Measurements from ENCODE around the gene MFAP2. TPM values are rescaled to one million over a fixed set of nuclear protein-coding genes. Genes with fewer than 3 reads are reported as not detected.

Gene MFAP2
- total and polyA plus RNA-seq, 8 donors = 2.7 to 31.5 (median 9.0) TPM; not detected in 1

- intact Hi-C loops (cut with DNase I; ENCODE audit: low total_unique reads) = no loop called here
- Histone ChIP-seq H3K36me3 (peaks cover 60 to 100% (median 100%) of the 10 kb centered on the region in 4 donors), H3K4me1 (peaks cover 5 to 17% (median 9%) of the 10 kb centered on the region in 4 donors), H3K4me3 (no peak overlapping the region), H3K9me3 (no peaks in the 10 kb centered on the region), H3K27me3 (no peaks in the 10 kb centered on the region), H3K27ac (peak overlapping the region in 2 of 5 donors; percentile 26 to 48)
- 25 to 40% (median 35%) methylated on average over 2 of the region's 2 CpGs for WGBS, 5 donors
- TF ChIP-seq CTCF (IDR thresholded peaks at IDR 0.05) (no peak), EP300 (IDR thresholded peaks at IDR 0.05) (no peak), POLR2A (IDR thresholded peaks at IDR 0.05) (no peak), POLR2AphosphoS5 (IDR thresholded peaks at IDR 0.05) (no peak)
- peak in 1 of 2 donors; percentile 63 for DNase-seq
Measured at GRCh38 chr1:17027900-17028299, 47.5 kb upstream of the MFAP2 start.

- Histone ChIP-seq H3K4me3 (no peak overlapping the region), H3K9me3 (no peaks in the 10 kb centered on the region), H3K27me3 (no peaks in the 10 kb centered on the region), H3K36me3 (peaks cover 60 to 100% (median 100%) of the 10 kb centered on the region in 4 donors), H3K4me1 (peaks cover 5 to 17% (median 9%) of the 10 kb centered on the region in 4 donors), H3K27ac (peak overlapping the region in 2 of 5 donors; percentile 26 to 48)
- TF ChIP-seq POLR2AphosphoS5 (IDR thresholded peaks at IDR 0.05) (no peak), POLR2A (IDR thresholded peaks at IDR 0.05) (no peak), EP300 (IDR thresholded peaks at IDR 0.05) (no peak), CTCF (IDR thresholded peaks at IDR 0.05) (no peak)
- 56 to 78% (median 63%) methylated on average over 5 of the region's 5 CpGs for WGBS, 5 donors
- no peak for DNase-seq
- intact Hi-C loops (cut with DNase I; ENCODE audit: low total_unique reads) = no loop called here
Measured at GRCh38 chr1:17027403-17027802, 47.0 kb upstream of the MFAP2 start.

DNA sequence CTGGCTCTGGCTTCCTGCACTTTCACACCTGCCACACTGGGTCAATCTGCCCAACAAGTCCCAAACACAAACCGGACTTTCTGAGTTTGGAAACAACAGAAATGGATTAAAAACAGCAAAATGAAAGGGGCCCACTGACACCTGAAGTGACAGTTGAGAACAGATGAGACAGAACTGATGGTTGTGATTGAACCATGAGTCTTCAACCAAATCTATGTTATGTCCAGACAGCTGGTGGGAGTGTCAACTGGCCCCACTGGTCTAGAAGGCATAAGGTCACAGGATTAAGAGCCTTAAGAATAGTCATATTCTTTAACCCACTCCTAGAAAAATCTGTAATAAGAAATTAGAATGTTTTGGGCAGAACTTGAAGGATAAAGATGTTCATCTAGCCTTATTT lies 44.3 kb upstream of the MFAP2 start:
- Histone ChIP-seq H3K9me3 (no peaks in the 10 kb centered on the region), H3K36me3 (peaks cover 71 to 100% (median 100%) of the 10 kb centered on the region in 4 donors), H3K4me3 (no peak overlapping the region), H3K4me1 (peaks cover 5 to 17% (median 9%) of the 10 kb centered on the region in 4 donors), H3K27me3 (no peaks in the 10 kb centered on the region), H3K27ac (no peak overlapping the region)
- intact Hi-C loops (cut with DNase I; ENCODE audit: low total_unique reads) = no loop called here
- 80 to 96% (median 90%) methylated on average over 1 of the region's 1 CpG for WGBS, 5 donors
- no peak for DNase-seq
- no peak for TF ChIP-seq POLR2AphosphoS5 (IDR thresholded peaks at IDR 0.05)
- no peak for TF ChIP-seq EP300 (IDR thresholded peaks at IDR 0.05)
- no peak for TF ChIP-seq CTCF (IDR thresholded peaks at IDR 0.05)
- TF ChIP-seq POLR2A (IDR thresholded peaks at IDR 0.05) = no peak

DNA sequence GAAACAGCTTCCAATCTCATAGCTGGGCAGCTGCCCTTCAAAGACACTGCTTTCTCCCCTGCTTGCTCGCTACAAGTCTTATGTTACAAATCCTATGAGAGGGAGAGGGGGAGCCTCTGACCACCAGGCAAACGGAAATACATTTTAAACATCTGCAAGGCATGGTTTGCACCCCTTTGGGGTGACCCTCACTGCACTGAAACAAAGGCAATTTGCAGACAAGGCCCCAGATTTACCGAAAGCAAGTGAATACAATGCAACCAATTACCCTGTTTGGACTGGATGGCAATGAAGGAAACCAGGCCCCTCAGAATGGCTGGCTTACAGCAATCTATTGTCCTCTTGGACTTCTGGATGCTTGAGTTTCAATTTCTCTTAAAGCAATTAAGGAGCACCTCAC lies 43.2 kb upstream of the MFAP2 start:
- no peak overlapping the region for H3K4me3 ChIP-seq
- no peak for DNase-seq
- H3K27ac ChIP-seq = no peak overlapping the region
- H3K9me3 ChIP-seq = no peaks in the 10 kb centered on the region
- H3K36me3 ChIP-seq = peaks cover 69 to 100% (median 100%) of the 10 kb centered on the region in 4 donors
- H3K27me3 ChIP-seq = no peaks in the 10 kb centered on the region
- TF ChIP-seq POLR2A (IDR thresholded peaks at IDR 0.05) = no peak
- no peak for TF ChIP-seq CTCF (IDR thresholded peaks at IDR 0.05)
- H3K4me1 ChIP-seq = peaks cover 5 to 15% (median 9%) of the 10 kb centered on the region in 4 donors
- intact Hi-C loops (cut with DNase I; ENCODE audit: low total_unique reads) = no loop called here
- WGBS, 5 donors = 67 to 88% (median 88%) methylated on average over 3 of the region's 3 CpGs
